ENCODE results near the gene PPP6R2.
"Not testable (repeated sequence)": the region's sequence is repeated elsewhere in the genome, so short reads cannot be mapped to it uniquely, and the experiment has no call there.

PPP6R2 gene

DNA sequence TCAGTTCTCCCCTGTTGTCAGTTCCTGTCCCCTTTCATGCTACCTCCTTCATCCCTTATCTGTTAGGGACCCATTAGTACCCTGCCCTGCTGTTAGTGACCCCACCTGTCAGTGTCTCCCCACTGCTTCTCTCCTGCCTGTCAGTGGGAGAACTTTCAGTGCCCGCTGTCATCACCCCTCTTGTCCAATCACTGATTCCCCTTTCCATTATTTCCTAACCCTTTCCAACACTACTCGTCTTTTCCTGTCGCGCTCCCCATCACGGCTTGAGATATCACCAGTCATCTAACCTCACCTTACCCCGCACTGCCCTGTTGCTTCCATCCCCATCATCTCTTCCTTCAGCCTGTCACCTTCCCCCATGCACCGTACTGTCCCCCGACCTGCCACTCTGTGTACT lies 4.0 kb downstream of the PPP6R2 start:
- H3K4me3 ChIP-seq (ENCODE audit: low read length), result no peak overlapping the region
- H3K4me1 ChIP-seq (ENCODE audit: control insufficient read depth, insufficient read depth, low read length), result no peaks in the 10 kb centered on the region
- no peaks in the 10 kb centered on the region for H3K36me3 ChIP-seq (ENCODE audit: control insufficient read depth, insufficient read depth, low read length)
- DNase-seq (ENCODE audit: low read depth, low spot score), result no peak
- H3K9me3 ChIP-seq (ENCODE audit: control insufficient read depth, insufficient read depth, low read length), result no peaks in the 10 kb centered on the region
- no peak overlapping the region for H3K27ac ChIP-seq (ENCODE audit: low read length)
- WGBS (ENCODE audit: insufficient coverage, insufficient read length), result 100% methylated on average over 4 of the region's 8 CpGs
- no peaks in the 10 kb centered on the region for H3K27me3 ChIP-seq (ENCODE audit: control insufficient read depth, insufficient read depth, low read length)

DNA sequence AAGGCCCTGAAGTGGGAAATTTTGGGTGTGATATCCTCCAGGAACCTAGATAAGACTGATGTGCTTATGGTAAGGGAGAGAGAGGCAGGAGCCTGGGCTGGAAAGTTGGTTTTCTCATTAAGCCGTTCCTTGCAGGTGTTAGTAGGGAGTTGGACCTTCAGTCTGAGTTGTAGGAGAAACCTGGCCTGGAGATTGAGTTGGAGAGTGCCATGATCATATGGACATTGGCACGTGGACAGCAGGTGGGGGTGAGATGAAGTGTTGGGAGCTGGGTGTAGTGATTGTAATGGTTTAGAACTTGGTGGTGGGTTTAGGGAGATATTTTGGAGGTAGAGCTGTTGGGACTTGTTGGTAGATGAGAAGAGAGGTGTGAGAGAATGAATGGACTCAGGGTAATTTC lies 4.9 kb downstream of the PPP6R2 start:
- Histone ChIP-seq H3K9me3 (ENCODE audit: control insufficient read depth, insufficient read depth, low read length) (no peaks in the 10 kb centered on the region), H3K36me3 (ENCODE audit: control insufficient read depth, insufficient read depth, low read length) (no peaks in the 10 kb centered on the region), H3K27me3 (ENCODE audit: control insufficient read depth, insufficient read depth, low read length) (no peaks in the 10 kb centered on the region), H3K4me1 (ENCODE audit: control insufficient read depth, insufficient read depth, low read length) (no peaks in the 10 kb centered on the region), H3K27ac (ENCODE audit: low read length) (no peak overlapping the region), H3K4me3 (ENCODE audit: low read length) (no peak overlapping the region)
- no CpG with 5 or more reads among the region's 2 CpGs for WGBS (ENCODE audit: insufficient coverage, insufficient read length)
- no peak for DNase-seq (ENCODE audit: low read depth, low spot score)

DNA sequence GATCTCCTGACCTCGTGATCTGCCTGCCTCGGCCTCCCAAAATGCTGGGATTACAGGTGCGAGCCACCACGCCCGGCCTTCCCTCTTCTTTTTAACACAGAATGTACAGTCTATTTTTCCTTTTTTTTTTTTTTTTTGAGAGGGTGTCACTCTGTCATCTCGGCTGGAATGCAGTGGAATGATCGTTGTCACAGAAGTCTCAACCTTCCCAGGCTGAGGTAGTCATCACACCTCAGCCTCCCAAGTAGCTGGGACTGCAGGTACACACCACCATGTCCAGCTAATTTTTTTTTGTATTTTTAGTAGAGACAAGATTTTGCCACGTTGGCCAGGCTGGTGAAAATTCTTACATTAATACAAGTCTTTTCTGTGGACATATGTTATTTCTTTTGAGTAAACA lies 13.1 kb downstream of the PPP6R2 start:
- WGBS (ENCODE audit: insufficient coverage, insufficient read length), result no CpG with 5 or more reads among the region's 8 CpGs
- no peaks in the 10 kb centered on the region for H3K27me3 ChIP-seq (ENCODE audit: control insufficient read depth, insufficient read depth, low read length)
- DNase-seq (ENCODE audit: low read depth, low spot score), result no peak
- H3K36me3 ChIP-seq (ENCODE audit: control insufficient read depth, insufficient read depth, low read length), result no peaks in the 10 kb centered on the region
- H3K27ac ChIP-seq (ENCODE audit: low read length), result no peak overlapping the region
- H3K4me3 ChIP-seq (ENCODE audit: low read length), result no peak overlapping the region
- no peaks in the 10 kb centered on the region for H3K4me1 ChIP-seq (ENCODE audit: control insufficient read depth, insufficient read depth, low read length)
- no peaks in the 10 kb centered on the region for H3K9me3 ChIP-seq (ENCODE audit: control insufficient read depth, insufficient read depth, low read length)

DNA sequence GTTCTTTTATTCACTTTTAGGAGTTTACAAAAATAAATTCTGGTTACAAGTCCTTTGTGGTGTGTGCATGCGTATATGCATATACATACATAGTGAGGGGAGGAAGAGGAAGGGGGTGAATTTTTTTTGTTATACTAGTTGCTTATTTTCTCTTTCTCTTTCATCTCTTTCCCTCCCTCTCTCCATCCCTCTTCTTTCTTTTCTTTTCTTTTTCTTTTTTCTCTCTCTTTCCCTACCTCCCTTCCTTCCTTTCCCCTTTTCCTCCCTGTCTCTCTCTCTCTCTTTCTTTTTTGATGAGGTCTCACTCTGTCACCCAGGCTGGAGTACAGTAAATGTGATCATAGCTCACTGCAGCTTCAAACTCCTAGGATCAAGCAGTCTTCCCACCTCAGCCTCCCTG lies 14.1 kb downstream of the PPP6R2 start:
- Histone ChIP-seq H3K27me3 (ENCODE audit: control insufficient read depth, insufficient read depth, low read length) (no peaks in the 10 kb centered on the region), H3K9me3 (ENCODE audit: control insufficient read depth, insufficient read depth, low read length) (no peaks in the 10 kb centered on the region), H3K36me3 (ENCODE audit: control insufficient read depth, insufficient read depth, low read length) (no peaks in the 10 kb centered on the region), H3K4me1 (ENCODE audit: control insufficient read depth, insufficient read depth, low read length) (no peaks in the 10 kb centered on the region), H3K27ac (ENCODE audit: low read length) (no peak overlapping the region), H3K4me3 (ENCODE audit: low read length) (no peak overlapping the region)
- WGBS (ENCODE audit: insufficient coverage, insufficient read length), result no CpG with 5 or more reads among the region's 1 CpG
- DNase-seq (ENCODE audit: low read depth, low spot score), result no peak

DNA sequence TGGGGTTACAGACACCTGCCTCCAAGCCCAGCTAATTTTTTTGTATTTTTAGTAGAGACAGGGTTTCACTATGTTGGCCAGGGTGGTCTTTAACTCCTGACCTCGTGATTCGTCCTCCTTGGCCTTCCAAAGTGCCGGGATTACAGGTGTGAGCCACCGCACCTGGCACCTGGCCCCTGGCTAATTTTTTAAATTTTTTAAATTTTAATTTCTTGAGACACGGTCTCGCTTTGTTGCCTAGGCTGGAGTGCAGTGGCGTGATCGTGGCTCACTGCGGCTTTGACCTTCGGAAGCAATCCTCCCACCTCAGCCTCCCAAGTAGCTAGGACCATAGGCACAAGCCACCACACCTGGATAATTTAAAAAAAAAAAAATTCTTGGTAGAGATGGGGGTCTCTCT lies 14.6 kb downstream of the PPP6R2 start:
- WGBS (ENCODE audit: insufficient coverage, insufficient read length), result no CpG with 5 or more reads among the region's 10 CpGs
- H3K4me3 ChIP-seq (ENCODE audit: low read length), result no peak overlapping the region
- no peaks in the 10 kb centered on the region for H3K4me1 ChIP-seq (ENCODE audit: control insufficient read depth, insufficient read depth, low read length)
- no peak for DNase-seq (ENCODE audit: low read depth, low spot score)
- H3K36me3 ChIP-seq (ENCODE audit: control insufficient read depth, insufficient read depth, low read length), result no peaks in the 10 kb centered on the region
- H3K27ac ChIP-seq (ENCODE audit: low read length), result no peak overlapping the region
- no peaks in the 10 kb centered on the region for H3K9me3 ChIP-seq (ENCODE audit: control insufficient read depth, insufficient read depth, low read length)
- no peaks in the 10 kb centered on the region for H3K27me3 ChIP-seq (ENCODE audit: control insufficient read depth, insufficient read depth, low read length)

DNA sequence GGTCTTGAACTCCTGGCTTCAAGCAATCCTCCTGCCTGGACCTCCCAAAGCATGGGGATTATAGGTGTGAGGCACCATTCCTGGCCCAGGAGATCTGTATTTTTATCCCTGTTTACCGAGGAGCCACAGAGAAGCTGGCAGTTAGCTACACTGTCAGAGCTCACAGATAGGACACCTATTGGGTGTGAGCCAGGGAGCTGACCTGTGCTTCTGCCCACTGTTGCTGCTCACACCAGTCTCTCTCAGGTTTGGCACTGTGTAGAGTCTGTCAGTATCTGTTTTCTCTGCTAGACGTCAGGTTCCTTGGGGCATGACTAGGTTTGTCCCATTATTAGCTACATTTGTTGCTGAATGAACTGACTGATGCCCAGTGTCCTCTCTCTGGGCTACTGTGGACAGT lies 17.5 kb downstream of the PPP6R2 start:
- Histone ChIP-seq H3K4me3 (ENCODE audit: low read length) (no peak overlapping the region), H3K27me3 (ENCODE audit: control insufficient read depth, insufficient read depth, low read length) (no peaks in the 10 kb centered on the region), H3K9me3 (ENCODE audit: control insufficient read depth, insufficient read depth, low read length) (no peaks in the 10 kb centered on the region), H3K36me3 (ENCODE audit: control insufficient read depth, insufficient read depth, low read length) (no peaks in the 10 kb centered on the region), H3K4me1 (ENCODE audit: control insufficient read depth, insufficient read depth, low read length) (no peaks in the 10 kb centered on the region), H3K27ac (ENCODE audit: low read length) (no peak overlapping the region)
- no CpG with 5 or more reads among the region's 2 CpGs for WGBS (ENCODE audit: insufficient coverage, insufficient read length)
- no peak for DNase-seq (ENCODE audit: low read depth, low spot score)

DNA sequence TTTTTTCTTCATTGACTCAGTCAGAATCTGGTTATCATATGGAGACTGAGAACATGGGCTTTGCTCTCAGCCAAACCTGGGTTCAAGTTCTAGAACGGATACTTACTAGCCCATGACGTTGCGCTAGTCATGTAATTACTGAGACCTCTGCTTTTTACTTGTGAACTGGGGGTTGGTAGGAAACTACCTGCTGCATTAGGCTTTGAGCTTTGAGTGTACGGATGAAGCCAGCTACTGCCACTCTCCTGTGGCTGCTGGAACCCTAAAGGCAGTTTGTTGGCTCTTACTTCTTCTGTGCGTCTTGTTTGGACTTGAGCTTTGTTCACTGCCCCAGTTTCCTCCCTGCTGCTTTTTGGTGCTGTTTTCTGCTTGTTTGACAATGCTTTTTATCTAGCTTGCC lies 18.1 kb downstream of the PPP6R2 start:
- H3K27ac ChIP-seq (ENCODE audit: low read length), result no peak overlapping the region
- WGBS (ENCODE audit: insufficient coverage, insufficient read length), result no CpG with 5 or more reads among the region's 5 CpGs
- H3K9me3 ChIP-seq (ENCODE audit: control insufficient read depth, insufficient read depth, low read length), result no peaks in the 10 kb centered on the region
- H3K36me3 ChIP-seq (ENCODE audit: control insufficient read depth, insufficient read depth, low read length), result no peaks in the 10 kb centered on the region
- no peaks in the 10 kb centered on the region for H3K27me3 ChIP-seq (ENCODE audit: control insufficient read depth, insufficient read depth, low read length)
- no peaks in the 10 kb centered on the region for H3K4me1 ChIP-seq (ENCODE audit: control insufficient read depth, insufficient read depth, low read length)
- H3K4me3 ChIP-seq (ENCODE audit: low read length), result no peak overlapping the region
- no peak for DNase-seq (ENCODE audit: low read depth, low spot score)

DNA sequence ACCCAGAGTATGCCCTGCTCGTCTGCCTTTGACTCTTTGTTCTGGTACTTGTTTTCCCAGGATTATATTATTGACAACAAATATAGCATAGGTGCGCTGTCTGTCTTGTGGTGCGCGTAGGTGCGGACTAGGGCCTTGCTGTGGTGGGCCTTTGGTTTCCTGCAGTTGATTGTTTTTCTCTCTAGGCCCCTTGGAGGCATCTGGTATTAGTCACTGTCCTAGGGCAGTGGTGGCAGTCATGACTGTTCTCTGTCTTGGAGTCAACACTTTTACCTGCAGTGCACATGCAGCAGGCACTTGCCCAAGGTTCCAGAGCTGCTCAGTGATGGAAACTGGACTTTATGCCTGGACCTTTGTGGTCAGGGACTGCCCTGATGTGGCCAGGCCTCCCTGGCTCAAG lies 18.6 kb downstream of the PPP6R2 start:
- Histone ChIP-seq H3K27me3 (ENCODE audit: control insufficient read depth, insufficient read depth, low read length) (no peaks in the 10 kb centered on the region), H3K36me3 (ENCODE audit: control insufficient read depth, insufficient read depth, low read length) (no peaks in the 10 kb centered on the region), H3K4me1 (ENCODE audit: control insufficient read depth, insufficient read depth, low read length) (no peaks in the 10 kb centered on the region), H3K4me3 (ENCODE audit: low read length) (no peak overlapping the region), H3K9me3 (ENCODE audit: control insufficient read depth, insufficient read depth, low read length) (no peaks in the 10 kb centered on the region), H3K27ac (ENCODE audit: low read length) (no peak overlapping the region)
- no CpG with 5 or more reads among the region's 5 CpGs for WGBS (ENCODE audit: insufficient coverage, insufficient read length)
- DNase-seq (ENCODE audit: low read depth, low spot score), result no peak

DNA sequence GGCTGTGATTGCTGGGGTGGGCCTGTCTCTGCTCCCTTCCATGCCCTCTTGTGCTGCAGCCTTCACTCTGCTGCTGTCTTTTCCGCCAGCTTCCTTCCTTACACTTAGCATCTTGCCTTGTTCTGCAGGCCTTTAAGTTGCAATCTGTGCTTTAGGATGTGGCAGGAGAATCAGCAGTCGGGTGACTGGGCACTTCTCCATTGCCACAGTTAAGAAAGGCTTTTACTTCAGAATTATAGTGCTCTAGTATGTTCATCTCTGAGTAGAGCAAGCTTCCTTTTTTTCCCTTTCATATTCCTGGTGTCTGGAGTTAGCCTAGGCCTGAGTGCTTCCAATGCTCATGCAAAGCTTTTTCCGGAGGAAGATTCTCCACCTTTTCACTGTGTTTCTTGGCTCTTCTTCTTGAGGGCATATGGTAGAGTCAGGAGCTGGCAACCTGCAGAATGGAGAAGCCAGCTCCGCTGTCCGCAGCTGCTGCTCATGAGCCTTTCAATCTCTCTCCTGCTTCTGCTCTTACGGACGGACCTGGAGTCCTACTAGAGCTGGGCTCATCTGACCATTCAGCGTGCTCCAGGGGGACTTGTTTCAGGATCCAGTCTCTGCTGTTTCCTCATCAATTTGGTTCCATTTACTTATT lies 20.2 kb downstream of the PPP6R2 start:
- no peaks in the 10 kb centered on the region for H3K27me3 ChIP-seq (ENCODE audit: control insufficient read depth, insufficient read depth, low read length)
- H3K9me3 ChIP-seq (ENCODE audit: control insufficient read depth, insufficient read depth, low read length), result no peaks in the 10 kb centered on the region
- H3K4me3 ChIP-seq (ENCODE audit: low read length), result no peak overlapping the region
- no CpG with 5 or more reads among the region's 8 CpGs for WGBS (ENCODE audit: insufficient coverage, insufficient read length)
- DNase-seq (ENCODE audit: low read depth, low spot score), result no peak
- no peaks in the 10 kb centered on the region for H3K4me1 ChIP-seq (ENCODE audit: control insufficient read depth, insufficient read depth, low read length)
- H3K27ac ChIP-seq (ENCODE audit: low read length), result no peak overlapping the region
- no peaks in the 10 kb centered on the region for H3K36me3 ChIP-seq (ENCODE audit: control insufficient read depth, insufficient read depth, low read length)

DNA sequence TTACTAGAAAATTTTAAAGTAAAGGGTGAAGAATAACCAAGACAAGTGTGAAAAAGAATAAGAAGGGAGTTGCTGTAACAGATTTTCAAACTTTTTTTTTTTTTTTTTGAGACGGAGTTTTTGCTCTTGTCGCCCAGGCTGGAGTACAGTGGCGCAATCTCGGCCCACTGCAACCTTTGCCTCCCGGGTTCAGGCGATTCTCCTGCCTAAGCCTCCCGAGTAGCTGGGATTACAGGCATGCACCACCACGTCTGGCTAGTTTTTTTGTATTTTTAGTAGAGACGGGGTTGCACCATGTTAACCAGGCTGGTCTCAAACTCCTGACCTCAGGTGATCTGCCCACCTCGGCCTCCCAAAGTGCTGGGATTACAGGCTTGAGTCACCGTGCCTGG lies 20.7 kb downstream of the PPP6R2 start:
- no CpG with 5 or more reads among the region's 11 CpGs for WGBS (ENCODE audit: insufficient coverage, insufficient read length)
- not testable (repeated sequence) for DNase-seq (ENCODE audit: low read depth, low spot score); H3K27me3 ChIP-seq (ENCODE audit: control insufficient read depth, insufficient read depth, low read length); H3K27ac ChIP-seq (ENCODE audit: low read length); H3K4me3 ChIP-seq (ENCODE audit: low read length); H3K4me1 ChIP-seq (ENCODE audit: control insufficient read depth, insufficient read depth, low read length); H3K36me3 ChIP-seq (ENCODE audit: control insufficient read depth, insufficient read depth, low read length); H3K9me3 ChIP-seq (ENCODE audit: control insufficient read depth, insufficient read depth, low read length)

DNA sequence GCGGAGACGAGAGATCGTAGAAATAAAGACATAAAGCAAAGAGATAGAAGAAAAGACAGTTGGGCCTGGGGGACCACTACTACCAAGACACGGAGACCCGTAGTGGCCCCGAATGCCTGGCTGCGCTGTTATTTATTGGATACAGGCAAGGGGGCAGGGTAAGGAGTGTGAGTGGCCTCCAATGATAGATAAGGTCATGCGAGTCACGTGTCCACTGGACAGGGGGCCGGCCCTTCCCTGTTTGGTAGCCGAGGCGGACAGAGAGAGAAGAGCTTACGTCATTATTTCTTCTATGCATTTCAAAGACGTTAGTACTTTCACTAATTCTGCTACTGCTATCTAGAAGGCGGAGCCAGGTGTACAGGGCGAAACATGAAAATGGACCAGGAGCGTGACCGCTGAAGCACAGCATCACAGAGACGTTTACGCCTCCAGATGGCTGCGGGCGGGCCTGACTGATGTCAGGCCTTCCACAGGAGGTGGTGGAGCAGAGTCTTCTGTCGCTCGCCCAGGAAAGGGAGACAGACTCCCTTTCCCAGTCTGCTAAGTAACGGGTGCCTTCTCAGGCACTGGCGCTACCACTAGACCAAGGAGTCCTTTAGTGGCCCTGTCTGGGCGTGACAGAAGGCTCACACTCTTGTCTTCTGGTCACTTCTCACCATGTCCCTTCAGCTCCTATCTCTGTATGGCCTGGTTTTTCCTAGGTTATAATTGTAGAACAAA lies 24.8 kb downstream of the PPP6R2 start:
- no peaks in the 10 kb centered on the region for H3K4me1 ChIP-seq (ENCODE audit: control insufficient read depth, insufficient read depth, low read length)
- no peaks in the 10 kb centered on the region for H3K27me3 ChIP-seq (ENCODE audit: control insufficient read depth, insufficient read depth, low read length)
- no peak overlapping the region for H3K27ac ChIP-seq (ENCODE audit: low read length)
- H3K36me3 ChIP-seq (ENCODE audit: control insufficient read depth, insufficient read depth, low read length), result no peaks in the 10 kb centered on the region
- DNase-seq (ENCODE audit: low read depth, low spot score), result no peak
- no peaks in the 10 kb centered on the region for H3K9me3 ChIP-seq (ENCODE audit: control insufficient read depth, insufficient read depth, low read length)
- WGBS (ENCODE audit: insufficient coverage, insufficient read length), result no CpG with 5 or more reads among the region's 27 CpGs
- H3K4me3 ChIP-seq (ENCODE audit: low read length), result no peak overlapping the region

Measured in iPS DF 6.9 (cell line).